ENCODE results near the gene DLGAP1.

Gene DLGAP1

DNA sequence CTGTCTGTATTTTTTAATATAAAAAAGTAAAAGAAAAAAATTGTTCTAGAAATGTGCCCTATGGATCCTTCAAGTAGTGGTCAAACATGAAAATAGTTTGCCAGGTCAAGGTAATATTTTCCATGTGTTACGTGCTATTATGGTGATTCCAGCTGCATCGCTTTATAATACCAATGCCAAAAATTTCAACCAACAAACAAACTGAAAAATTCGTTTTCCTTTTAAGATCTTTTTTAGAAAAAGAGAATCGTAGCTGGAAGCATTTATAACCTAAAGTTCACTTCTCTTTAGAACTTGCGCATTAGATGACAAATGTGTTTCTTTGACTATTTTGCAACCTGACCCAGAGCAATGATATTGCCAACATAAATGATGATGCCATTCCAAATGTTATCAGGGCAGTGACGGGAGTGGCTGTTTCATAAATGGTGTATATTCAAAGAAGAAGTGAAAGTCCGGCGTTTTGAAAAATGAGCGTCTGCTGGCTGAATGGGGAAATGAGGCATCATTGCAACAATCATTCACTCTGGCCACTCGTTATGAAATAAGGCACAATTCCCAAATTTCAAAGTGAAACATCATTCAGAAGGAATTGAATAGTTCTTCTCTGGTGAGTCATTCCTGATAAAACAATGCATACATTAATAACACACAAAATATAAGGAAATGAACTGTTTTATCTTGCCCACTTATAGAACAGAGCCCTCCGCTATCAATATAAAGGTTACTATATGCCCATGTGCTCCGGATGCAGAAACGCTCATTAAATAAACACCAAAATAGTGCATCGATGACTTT lies 707.7 kb downstream of the DLGAP1 start:
- in situ Hi-C loops (cut with MboI; ENCODE audit: low sequenced_read_pairs): no loop called here

- in situ Hi-C loops (cut with MboI; ENCODE audit: low sequenced_read_pairs): no loop called here
Measured at GRCh38 chr18:3742541-3742940, 712.6 kb downstream of the DLGAP1 start.

DNA sequence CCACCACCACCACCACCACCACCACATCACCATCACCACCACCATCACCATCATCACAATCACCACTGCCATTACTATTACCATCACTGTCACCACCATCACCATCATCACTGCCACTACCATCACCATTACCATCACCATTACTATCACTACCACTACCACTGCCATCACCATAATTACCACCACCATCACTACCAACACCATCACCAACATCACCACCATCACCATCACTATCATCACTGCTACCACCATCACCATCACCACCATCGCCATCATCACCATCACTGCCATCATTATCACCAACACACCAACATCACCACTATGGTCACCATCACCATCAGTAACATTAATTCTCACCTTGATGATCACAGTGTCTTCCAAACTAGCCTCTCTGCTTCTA lies 713.8 kb downstream of the DLGAP1 start:
- in situ Hi-C loops (cut with MboI; ENCODE audit: low sequenced_read_pairs): no loop called here

GRCh38 chr18:3728704-3729437 lies 726.2 kb downstream of the DLGAP1 start:
- in situ Hi-C loops (cut with MboI; ENCODE audit: low sequenced_read_pairs): no loop called here

- in situ Hi-C loops (cut with MboI; ENCODE audit: low sequenced_read_pairs): no loop called here
Measured at GRCh38 chr18:3727274-3727673, 727.8 kb downstream of the DLGAP1 start.

DNA sequence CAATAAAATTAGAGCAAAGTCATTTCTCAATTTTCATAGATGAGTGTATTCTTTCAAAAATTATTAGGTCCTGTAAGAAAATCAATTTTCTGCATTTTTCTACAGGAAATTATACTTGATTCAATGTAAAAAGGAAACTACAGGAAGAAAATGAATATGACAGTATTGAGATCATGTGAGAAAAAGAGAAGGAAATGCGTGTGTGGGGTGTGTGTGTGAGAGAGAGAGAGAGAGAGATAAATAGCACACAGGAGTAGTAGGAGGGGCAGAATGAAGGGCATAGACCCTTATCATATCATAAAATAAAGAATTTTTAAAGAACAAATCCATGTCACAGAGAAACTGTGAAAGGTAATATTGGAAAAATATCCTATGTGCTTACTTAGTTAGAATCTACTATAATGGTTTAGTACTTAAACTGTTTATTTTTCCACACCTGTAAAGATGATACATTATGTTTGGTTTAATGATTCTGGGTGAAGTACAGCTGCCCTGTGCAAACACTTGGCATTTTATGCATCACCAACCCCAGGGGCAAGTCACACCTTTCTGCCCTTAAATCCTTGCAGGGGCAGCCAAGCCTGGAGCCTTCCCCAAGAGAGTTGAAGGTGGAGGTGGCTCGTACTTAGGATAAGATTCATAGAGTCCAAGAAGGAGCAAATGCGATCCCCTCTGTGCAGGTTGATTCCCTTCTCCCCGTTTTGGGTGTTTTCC lies 728.7 kb downstream of the DLGAP1 start:
- in situ Hi-C loops (cut with MboI; ENCODE audit: low sequenced_read_pairs): no loop called here

DNA sequence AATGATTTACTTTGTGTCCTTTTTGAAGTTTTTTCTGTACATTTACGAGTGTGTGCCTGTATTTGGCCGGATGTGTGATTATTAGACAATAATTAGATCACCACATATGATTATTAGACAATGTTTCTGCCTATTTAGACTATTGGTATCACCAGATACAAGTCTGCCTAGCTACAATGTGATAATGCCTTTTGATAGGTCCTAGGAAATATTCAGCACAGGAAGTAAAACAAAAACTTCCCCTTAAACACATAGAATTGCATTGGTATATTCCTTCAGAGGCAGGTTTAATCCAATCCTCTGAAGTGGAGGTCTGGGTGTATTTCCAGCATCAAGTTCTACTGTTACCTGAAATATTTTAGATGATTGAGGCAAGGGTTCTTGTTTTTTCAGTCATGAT lies 730.0 kb downstream of the DLGAP1 start:
- in situ Hi-C loops (cut with MboI; ENCODE audit: low sequenced_read_pairs): no loop called here

- in situ Hi-C loops (cut with MboI; ENCODE audit: low sequenced_read_pairs): no loop called here
Measured at GRCh38 chr18:3723554-3723953, 731.6 kb downstream of the DLGAP1 start.

- in situ Hi-C loops (cut with MboI; ENCODE audit: low sequenced_read_pairs): no loop called here
Measured at GRCh38 chr18:3722649-3723433, 732.3 kb downstream of the DLGAP1 start.

DNA sequence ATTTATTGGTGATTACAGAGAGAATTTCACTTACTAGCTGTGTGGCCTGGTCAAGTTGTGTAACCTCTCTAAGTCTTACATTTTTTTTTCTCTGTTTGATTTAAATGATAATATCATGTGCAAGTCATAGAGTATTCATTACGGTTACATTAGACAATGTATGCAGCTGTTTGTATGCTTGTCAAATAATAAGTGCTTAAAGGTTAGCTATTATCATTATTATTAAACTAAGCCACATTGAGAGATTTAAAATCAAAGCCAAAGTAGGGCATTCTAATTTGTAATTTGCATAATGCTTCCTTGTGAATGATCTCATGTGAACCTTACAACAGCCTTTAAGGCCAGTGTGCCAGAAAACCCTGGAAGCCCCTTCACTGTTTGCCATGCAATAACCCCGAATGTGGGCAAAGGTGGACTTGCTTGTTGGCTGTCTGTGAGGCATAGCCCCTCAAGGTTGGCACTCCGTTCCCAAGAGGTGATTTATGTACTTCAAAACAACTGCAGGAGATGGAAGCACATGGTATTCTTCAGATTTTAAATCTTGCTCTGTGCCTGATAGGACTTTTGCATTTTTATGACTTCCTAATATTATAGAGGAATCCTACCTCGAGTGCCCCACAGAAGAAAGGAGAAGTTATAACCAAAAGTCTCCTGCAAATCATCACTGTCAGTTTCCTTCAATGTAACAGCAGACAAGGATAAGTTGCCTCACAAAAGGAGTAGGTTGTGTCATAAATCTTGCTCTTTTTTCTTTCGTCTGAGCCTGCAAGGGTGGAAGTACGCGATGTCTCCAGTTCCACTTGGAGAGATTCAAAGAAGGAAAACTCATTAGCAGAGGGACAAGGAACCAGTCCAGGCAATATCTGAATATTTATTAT lies 733.1 kb downstream of the DLGAP1 start:
- in situ Hi-C loops (cut with MboI; ENCODE audit: low sequenced_read_pairs): no loop called here

DNA sequence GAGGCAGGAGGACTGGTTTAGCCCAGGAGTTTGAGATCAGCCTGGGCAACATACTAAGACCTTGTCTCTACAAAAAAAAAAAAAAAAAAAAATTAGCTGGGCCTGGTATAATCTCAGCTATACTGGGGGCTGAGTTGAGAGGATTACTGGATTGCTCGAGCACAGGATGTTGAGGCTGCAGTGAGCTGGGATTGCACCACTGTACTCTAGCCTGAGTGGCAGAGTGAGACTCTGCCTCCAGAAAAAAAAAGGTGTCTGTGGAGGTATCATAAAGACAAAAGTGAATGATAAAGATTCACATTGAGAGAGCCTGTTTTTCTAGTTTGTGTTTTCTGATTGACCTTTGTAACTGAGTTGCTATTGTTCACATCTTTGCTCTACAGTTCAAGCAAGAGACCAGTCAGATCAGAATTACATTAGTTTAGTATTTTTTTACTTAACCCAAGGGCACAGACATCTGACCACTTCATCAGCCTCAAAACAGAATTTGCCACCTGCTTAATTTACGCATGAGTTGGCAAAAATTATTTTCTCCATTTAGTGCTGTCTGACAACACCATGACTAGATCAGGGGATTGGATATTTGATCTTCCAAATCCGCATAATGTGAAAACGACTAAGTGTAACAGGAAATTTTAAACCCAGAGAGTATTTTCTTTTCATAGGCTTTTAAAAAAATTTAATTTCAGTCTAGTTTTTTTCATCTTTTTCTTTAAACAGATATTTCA lies 734.1 kb downstream of the DLGAP1 start:
- in situ Hi-C loops (cut with MboI; ENCODE audit: low sequenced_read_pairs): no loop called here

GRCh38 chr18:3720159-3720558 lies 734.9 kb downstream of the DLGAP1 start:
- in situ Hi-C loops (cut with MboI; ENCODE audit: low sequenced_read_pairs): no loop called here

DNA sequence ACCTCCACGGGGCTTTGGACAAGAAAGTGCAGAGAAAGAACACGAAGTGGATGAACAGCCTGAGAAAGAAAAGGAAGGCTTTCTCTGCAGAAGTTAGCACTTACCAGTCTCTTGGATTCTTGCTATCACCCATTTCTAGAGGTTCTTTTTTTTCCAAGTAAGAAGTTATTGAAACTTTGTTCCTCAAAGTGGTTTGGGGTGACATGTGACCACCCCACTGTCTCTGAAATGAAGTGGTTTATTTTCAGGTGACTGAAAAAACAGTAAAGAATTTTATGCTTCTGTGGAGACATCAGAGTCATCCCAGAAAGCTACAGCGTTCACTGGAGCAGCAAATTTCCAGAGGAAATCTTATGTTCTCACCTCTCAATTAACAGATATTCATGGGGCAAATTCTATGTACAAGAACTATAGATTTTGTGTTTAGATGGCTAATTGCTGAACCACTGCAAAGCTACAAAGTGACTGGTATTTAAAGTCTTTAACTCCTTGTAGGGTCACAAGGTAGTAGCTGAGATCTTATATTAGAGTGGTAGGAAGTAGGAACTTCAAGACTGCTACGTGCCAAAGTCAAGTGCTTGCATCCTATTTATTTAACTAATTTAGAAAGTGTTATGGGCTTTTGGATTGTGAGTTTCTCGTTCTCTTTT lies 737.6 kb downstream of the DLGAP1 start:
- in situ Hi-C loops (cut with MboI; ENCODE audit: low sequenced_read_pairs): no loop called here

DNA sequence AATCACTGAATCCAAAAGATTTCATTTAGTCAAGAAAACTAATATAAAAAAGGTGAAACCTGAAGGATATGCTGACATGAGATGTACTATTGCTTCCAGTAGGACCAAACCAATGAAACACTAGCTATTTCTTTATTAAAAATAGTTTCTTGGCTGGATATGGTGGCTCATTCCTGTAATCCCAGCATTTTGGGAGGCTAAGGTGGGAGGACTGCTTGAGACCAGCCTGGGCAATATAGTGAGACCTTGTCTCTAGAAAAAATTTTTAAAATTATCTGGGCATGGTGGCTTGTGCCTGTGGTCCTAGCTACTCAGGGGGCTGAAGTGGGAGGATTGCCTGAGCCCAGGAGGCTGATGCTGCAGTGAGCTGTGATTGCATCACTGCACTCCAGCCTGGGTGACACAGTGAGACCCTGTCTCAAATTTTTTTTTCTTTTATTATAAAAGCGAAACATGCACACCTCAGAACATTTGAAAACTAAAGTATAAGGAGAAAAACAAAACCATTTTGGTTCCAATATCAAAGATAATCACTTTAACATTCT lies 738.9 kb downstream of the DLGAP1 start:
- in situ Hi-C loops (cut with MboI; ENCODE audit: low sequenced_read_pairs): no loop called here

- in situ Hi-C loops (cut with MboI; ENCODE audit: low sequenced_read_pairs): no loop called here
Measured at GRCh38 chr18:3715231-3716080, 739.7 kb downstream of the DLGAP1 start.

DNA sequence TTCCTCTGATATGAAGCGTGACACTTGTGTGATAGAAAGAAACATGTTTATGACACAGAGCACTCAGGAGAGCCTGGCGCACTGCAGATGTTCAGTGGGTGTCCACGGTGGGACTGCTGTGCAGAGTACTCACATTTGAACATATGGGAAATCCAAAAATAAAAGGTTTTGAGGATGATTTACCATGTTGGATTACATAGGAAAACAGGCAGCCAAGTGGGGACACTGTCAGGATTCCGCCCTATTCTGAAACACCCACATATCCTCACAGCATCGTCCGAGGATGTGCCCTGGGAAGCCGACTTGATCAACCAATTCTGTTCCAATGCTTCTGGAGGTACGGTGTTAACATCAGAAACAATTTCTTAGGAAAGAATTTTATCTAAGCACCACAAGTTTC lies 741.4 kb downstream of the DLGAP1 start:
- in situ Hi-C loops (cut with MboI; ENCODE audit: low sequenced_read_pairs): no loop called here

GRCh38 chr18:3713166-3713565 lies 741.9 kb downstream of the DLGAP1 start:
- in situ Hi-C loops (cut with MboI; ENCODE audit: low sequenced_read_pairs): no loop called here

DNA sequence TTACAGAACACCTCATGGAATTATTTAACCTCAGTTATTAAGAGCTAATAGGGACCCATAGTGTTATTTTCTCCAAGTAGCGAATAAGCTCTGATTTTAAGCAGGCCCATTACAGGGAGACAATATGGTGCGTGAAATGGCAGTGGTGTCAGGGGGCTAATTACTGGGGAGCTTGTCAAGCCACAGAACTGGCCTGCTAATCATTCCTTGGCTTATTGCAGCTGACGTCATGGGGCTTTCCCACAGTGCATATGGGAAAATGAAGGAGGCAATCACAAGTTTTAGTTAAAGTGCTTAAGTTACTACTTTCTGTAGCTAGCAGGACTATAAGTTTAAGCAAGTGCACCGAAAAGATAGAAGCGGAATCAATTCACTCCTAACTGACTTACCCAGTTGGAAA lies 742.6 kb downstream of the DLGAP1 start:
- in situ Hi-C loops (cut with MboI; ENCODE audit: low sequenced_read_pairs): no loop called here
